Thyroid gland (tissue), 4 donors: ENCODE data around the gene MAPK8IP3.

Experiments
- POLR2A ChIP-seq, 2 donors: fragments of 450-650 bp; IDR thresholded peaks; one replicate each; pipeline ENCODE4 v1.6.1; 2017; ENCODE audit warnings: antibody characterized with exemption in 2 of 2, mild to moderate bottlenecking in 2 of 2, moderate library complexity in 1 of 2
- TF ChIP-seq, protein P1 (sequence below), 6 experiments: fragments of 200-600 bp in 3 of 6; fragments of 450-650 bp in 3 of 6; sonication (generic) in 3 of 6; IDR thresholded peaks; one replicate each; pipeline ENCODE4 v1.5.1; 2016 to 2019; ENCODE audit warnings: antibody characterized with exemption in 6 of 6, mild to moderate bottlenecking in 2 of 6, inconsistent platforms in 1 of 6, moderate library complexity in 1 of 6

DNA sequence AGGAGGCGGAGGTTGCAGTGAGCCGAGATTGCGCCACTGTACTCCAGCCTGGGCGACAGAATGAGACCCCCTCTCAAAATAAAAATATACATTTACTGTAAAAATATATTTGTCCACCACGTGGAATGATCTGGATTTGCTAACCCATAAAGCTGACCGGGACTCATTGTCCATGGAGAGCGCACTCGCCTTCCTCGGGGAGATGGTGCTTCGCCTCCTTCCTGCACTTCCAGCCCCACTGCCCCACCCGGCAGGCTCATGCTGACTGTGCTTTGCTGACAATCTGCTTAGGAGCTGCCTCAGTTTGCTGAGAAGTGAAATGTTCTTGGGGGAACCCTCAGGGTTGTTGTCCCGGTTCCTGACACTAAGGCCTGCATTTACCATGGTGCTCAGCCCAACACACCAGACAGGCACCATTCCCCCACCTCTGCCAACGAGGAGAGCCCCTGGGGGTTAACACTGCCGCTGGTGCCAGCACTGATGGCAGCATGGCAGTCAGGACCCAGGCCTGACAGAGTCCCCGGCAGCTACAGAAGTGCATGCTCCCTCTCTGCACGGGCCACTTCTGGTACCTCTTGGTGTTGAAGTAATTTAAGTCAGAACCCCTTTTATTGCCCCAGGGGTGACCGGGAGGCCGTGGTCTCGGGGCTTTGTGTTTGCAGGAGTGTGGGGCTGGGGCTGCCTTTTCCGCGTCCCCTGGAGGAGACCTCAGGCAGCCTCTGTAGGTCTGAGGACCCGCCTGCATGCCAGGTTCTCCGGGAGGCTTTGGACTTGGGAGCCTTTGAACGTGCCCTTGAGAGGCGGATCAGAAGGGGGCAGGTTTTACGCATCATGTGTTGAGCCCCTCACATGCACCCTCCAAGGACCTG is 79.2 kb downstream of the MAPK8IP3 start:
- TF ChIP-seq POLR2A (IDR thresholded peaks at IDR 0.05), result no peak
- TF ChIP-seq, protein P1, sequence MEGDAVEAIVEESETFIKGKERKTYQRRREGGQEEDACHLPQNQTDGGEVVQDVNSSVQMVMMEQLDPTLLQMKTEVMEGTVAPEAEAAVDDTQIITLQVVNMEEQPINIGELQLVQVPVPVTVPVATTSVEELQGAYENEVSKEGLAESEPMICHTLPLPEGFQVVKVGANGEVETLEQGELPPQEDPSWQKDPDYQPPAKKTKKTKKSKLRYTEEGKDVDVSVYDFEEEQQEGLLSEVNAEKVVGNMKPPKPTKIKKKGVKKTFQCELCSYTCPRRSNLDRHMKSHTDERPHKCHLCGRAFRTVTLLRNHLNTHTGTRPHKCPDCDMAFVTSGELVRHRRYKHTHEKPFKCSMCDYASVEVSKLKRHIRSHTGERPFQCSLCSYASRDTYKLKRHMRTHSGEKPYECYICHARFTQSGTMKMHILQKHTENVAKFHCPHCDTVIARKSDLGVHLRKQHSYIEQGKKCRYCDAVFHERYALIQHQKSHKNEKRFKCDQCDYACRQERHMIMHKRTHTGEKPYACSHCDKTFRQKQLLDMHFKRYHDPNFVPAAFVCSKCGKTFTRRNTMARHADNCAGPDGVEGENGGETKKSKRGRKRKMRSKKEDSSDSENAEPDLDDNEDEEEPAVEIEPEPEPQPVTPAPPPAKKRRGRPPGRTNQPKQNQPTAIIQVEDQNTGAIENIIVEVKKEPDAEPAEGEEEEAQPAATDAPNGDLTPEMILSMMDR (IDR thresholded peaks at IDR 0.05), result no peak
